MG63 (cell line): Measurements from ENCODE around the gene RC3H1. TPM values are rescaled to one million over a fixed set of nuclear protein-coding genes. Genes with fewer than 3 reads are reported as not detected.
"Not testable (repeated sequence)": the region's sequence is repeated elsewhere in the genome, so short reads cannot be mapped to it uniquely, and the experiment has no call there.

Experiments
- DNase-seq: peaks from one replicate; pipeline ENCODE4 v3.0.0-alpha.2; 2020
- H3K27me3 ChIP-seq: fragments of 250-450 bp; sonication (Bioruptor Pico); 2 replicates; pipeline ENCODE4 v1.5.1; 2020; ENCODE audit warnings: mild to moderate bottlenecking, moderate library complexity
- H3K36me3 ChIP-seq: fragments of 250-450 bp; sonication (Bioruptor Pico); 2 replicates; pipeline ENCODE4 v1.5.1; 2020; ENCODE audit warnings: mild to moderate bottlenecking, moderate library complexity
- H3K4me3 ChIP-seq: fragments of 250-450 bp; sonication (Bioruptor Pico); 2 replicates; pipeline ENCODE4 v1.5.1; 2020; ENCODE audit warnings: mild to moderate bottlenecking, moderate library complexity
- H3K9me3 ChIP-seq: fragments of 250-450 bp; sonication (Bioruptor Pico); 2 replicates; pipeline ENCODE4 v1.5.1; 2020; ENCODE audit warnings: mild to moderate bottlenecking, moderate library complexity
- total RNA-seq: library from RNA; depleted of rRNA; stranded (reverse); fragments of >200 nt; shearing (Covaris generic); gene quantifications from 2 replicates; pipeline ENCODE4 v1.2.3, GENCODE V29; 2014; ENCODE audit warnings: low replicate concordance; rRNA removed

Gene RC3H1
- total RNA-seq: 6.6 and 13.1 TPM in 2 replicates

DNA sequence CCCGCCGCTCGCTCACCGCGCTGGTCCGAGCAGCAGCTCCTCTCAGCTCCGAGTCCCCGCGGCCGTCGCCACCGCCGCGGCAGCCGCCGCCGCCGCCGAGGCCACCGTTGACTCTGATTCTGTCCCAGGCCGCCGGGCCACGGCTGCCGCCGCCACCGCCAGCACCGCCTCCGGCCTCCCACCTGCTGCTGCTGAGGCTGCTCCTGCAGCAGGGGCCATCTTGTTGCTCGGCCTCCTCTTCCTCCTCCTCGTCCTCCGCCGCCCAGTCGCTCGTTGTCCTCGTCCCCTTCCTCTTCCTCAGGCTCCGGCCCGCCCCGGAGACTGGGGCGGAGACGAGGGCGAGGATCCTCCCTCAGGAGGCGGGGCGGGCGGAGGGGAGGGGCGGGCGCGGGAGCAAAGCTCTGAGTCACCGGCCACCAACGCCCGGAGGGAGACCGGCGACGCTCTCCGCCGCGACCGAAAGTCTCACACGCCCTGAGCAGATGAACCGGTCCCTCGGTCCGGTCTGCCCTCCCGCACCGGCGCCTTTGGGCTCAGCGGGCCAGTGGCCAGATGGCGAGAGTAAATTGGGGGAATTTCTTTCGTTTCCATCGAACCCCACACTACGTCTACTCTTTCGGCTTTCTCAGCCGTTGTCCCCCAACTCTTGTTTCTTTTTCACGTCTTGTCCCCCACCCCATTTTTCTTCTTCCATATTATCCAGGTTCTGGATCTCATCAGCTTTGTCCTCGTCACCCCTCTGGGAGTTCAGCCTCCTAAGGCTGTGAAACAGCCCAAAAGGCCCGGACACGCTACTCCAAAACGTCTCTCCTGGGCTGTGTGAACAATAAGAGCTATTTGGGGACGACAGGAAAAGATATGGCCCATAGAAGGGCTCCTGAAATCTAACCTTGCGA, at the start of gene RC3H1:
Gene RC3H1 (minus strand): TSS at position 278 of the 896 bp plus-strand sequence. CDS start 29,372 bp downstream, outside the sequence.
- peaks cover 14% of the 10 kb centered on the region for H3K36me3 ChIP-seq
- H3K4me3 ChIP-seq: peak within 1 kb of the TSS; percentile 92
- no peaks in the 10 kb centered on the region for H3K9me3 ChIP-seq
- DNase-seq: peak; percentile 85
- no peaks in the 10 kb centered on the region for H3K27me3 ChIP-seq

DNA sequence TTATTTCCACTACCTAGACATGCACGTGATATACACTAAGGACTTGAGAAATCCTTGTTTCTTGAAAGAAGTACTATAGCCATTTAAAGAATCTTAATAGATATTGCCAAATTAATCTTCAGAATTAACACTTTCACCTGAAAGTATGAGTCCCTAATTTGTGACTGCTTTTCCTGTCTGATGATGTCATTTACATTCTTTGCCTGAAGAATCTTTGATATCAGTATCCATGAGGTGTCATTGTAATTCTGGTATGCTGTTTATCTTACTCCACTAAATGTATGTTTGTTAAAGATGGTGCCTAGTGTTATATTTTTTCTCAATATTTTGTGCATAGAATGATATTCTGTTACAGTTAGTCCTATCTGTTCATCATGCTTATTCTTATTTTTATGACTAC, 48.5 kb upstream of the RC3H1 start:
- H3K36me3 ChIP-seq: no peaks in the 10 kb centered on the region
- H3K9me3 ChIP-seq: no peaks in the 10 kb centered on the region
- H3K27me3 ChIP-seq: 0 out of 2 replicates have a peak, but pooled peaks cover 2% of the 10 kb centered on the region
- DNase-seq: no peak
- no peak overlapping the region for H3K4me3 ChIP-seq

GRCh38 chr1:174068000-174068399, 45.8 kb upstream of the RC3H1 start:
- no peak for DNase-seq
- no peaks in the 10 kb centered on the region for H3K9me3 ChIP-seq

GRCh38 chr1:174060090-174060489, 37.9 kb upstream of the RC3H1 start:
- no peak overlapping the region for H3K4me3 ChIP-seq
- DNase-seq: no peak
- H3K9me3 ChIP-seq: no peaks in the 10 kb centered on the region
- no peaks in the 10 kb centered on the region for H3K36me3 ChIP-seq
- H3K27me3 ChIP-seq: no peaks in the 10 kb centered on the region

More at GRCh38 chr1:174068000-174068399, 45.8 kb upstream of the RC3H1 start:
- H3K4me3 ChIP-seq: no peak overlapping the region
- H3K27me3 ChIP-seq: 0 out of 2 replicates have a peak, but pooled peaks cover 2% of the 10 kb centered on the region
- H3K36me3 ChIP-seq: no peaks in the 10 kb centered on the region

DNA sequence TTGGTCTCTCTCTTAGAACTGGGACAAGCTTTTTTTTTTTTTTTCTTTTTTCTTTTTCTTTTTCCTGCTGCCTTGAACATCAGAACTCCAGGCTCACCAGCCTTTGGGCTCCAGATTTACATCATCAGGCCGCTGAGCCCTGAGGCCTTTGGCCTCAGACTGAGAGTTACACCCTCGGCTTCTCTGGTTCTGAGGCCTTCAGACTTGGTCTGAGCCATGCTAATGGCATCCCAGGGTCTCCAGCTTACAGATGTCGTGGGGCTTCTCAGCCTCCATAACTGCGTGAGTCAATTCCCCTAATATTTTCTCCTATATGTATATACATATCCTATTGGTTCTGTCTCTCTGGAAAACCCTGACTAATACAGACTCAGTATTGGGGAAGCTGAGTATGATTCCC, 36.5 kb upstream of the RC3H1 start:
- no peaks in the 10 kb centered on the region for H3K36me3 ChIP-seq
- no peak for DNase-seq
- no peaks in the 10 kb centered on the region for H3K9me3 ChIP-seq
- H3K27me3 ChIP-seq: no peaks in the 10 kb centered on the region
- no peak overlapping the region for H3K4me3 ChIP-seq

DNA sequence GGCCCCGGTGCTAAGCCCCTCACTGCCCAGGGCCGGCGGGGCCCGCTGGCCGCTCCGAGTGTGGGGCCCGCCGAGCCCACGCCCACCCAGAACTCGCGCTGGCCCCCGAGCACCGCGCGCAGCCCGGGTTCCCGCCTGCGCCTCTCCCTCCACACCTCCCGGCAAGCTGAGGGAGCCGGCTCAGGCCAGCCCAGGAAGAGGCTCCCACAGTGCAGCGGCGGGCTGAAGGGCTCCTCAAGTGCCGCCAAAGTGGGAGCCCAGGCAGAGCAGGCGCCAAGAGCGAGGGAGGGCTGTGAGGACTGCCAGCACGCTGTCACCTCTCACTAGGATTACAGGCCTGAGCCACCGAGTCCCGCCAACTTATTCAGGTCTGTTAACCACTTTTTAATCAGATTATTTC, 34.5 kb upstream of the RC3H1 start:
- H3K4me3 ChIP-seq, H3K36me3 ChIP-seq, DNase-seq, H3K27me3 ChIP-seq, H3K9me3 ChIP-seq: not testable (repeated sequence)

DNA sequence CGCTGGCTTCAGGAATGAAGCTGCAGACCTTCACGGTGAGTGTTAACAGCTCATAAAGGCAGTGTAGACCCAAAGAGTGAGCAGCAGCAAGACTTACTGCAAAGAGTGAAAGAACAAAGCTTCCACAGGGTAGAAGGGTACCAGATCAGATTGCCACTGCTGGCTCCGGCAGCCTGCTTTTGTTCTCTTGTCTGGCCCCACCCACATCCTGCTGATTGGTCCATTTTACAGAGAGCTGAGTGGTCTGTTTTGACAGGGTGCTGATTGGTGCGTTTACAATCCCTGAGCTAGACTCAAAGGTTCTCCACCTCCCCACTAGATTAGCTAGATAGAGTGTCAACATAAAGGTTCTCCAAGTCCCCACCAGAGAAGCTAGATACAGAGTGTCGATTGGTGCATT, 33.6 kb upstream of the RC3H1 start:
- H3K27me3 ChIP-seq, DNase-seq, H3K9me3 ChIP-seq, H3K36me3 ChIP-seq, H3K4me3 ChIP-seq: not testable (repeated sequence)

DNA sequence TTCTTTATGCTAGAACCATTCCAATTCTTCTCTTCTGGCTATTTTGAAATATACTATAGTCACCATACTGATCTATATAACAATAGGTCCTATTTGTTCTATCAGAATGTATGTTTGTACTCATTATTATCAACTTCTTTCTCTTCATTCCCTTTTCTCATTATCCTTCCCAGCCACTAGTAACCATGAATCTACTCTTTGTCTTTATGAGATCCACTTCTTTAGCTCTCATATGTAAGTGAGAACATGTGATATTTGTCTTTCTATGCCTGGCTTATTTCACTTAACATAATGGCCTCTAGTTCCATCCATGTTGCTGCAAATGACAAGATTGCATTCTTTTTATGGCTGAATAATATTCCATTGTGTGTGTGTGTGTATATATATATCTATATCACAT, 31.7 kb upstream of the RC3H1 start:
- no peak for DNase-seq
- no peaks in the 10 kb centered on the region for H3K9me3 ChIP-seq
- H3K36me3 ChIP-seq: no peaks in the 10 kb centered on the region
- no peak overlapping the region for H3K4me3 ChIP-seq
- no peaks in the 10 kb centered on the region for H3K27me3 ChIP-seq

DNA sequence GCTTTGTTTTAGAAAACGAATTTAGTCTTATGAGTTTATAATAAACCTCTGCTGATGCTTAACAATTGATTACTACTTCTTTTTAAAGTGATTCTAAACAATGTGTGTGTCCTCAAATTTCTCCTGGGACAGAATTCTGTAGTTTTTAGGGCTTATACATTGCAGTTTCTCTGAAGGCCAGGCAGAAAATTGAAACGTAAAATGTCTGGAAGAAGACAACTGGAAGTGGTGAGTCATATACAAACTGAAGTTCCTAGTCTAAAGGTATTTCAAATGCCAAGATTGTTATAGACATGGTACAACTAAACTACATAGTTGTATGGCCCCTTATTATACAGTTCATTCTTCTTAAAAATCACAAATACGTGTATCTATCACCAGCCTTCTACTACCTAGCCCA, 30.5 kb upstream of the RC3H1 start:
- Histone ChIP-seq H3K36me3 (no peaks in the 10 kb centered on the region), H3K4me3 (no peak overlapping the region), H3K9me3 (no peaks in the 10 kb centered on the region), H3K27me3 (no peaks in the 10 kb centered on the region)
- DNase-seq: no peak

DNA sequence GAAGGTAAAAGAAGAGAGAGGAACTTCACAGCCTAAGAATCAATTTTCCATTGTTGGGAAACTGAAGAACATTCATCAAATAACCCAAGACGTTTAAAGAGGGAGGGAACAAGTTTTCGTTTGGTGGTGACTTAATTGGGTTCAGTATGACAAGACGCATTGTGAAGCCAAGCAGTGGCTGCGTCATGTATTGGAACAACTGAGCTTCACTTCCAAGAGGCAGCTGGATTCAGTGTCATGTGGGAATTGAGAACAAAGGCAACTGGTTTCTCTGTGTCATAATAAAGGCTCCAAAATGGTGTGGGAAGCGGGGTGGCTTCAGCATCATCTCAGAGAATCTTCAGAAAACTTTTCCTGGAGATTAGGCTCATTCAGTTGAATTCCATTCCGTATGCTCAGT, 29.8 kb upstream of the RC3H1 start:
- peak; percentile 29 for DNase-seq
- H3K9me3 ChIP-seq: no peaks in the 10 kb centered on the region
- H3K27me3 ChIP-seq: no peaks in the 10 kb centered on the region
- H3K4me3 ChIP-seq: no peak overlapping the region
- no peaks in the 10 kb centered on the region for H3K36me3 ChIP-seq

GRCh38 chr1:174049514-174049913, 27.4 kb upstream of the RC3H1 start:
- no peak overlapping the region for H3K4me3 ChIP-seq
- no peaks in the 10 kb centered on the region for H3K27me3 ChIP-seq
- H3K9me3 ChIP-seq: no peaks in the 10 kb centered on the region
- H3K36me3 ChIP-seq: no peaks in the 10 kb centered on the region
- no peak for DNase-seq

DNA sequence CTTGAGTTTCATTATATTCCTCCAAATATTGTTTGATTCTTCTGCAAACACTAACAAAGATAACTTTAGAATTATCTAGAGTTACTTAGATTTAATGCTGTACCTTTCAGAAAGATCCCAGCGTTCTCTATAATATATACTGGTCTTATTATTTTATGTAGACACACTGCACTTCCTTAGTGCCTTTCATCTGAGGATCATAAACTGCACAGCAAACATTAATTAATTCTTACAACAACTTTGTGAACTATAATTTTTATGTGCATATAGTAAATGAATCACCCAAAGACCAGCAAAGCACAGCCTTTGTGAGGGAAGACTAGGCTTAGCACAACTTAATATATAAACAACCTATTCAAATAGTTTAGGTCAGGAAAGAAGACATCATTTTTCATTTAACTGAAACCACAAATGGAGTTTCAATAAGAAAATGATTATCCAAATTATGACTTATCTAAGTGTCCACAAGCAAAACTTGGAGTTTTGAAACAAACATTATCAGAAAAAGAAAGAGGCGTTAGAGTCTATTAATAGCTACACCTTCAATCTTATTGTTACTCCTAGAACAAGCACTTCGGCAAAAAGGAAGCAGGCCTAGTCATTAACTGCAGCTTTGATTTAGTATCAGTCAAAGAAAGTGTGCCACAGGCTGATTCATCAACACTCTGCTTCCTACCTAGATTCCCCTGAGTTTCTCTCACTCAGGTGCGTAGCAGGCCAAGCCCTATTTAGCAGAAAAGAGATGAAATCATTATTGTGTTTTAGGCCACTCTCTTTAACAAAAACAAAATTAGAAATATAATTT, 22.5 kb upstream of the RC3H1 start:
- no peaks in the 10 kb centered on the region for H3K9me3 ChIP-seq
- no peak for DNase-seq
- H3K27me3 ChIP-seq: no peaks in the 10 kb centered on the region
- no peaks in the 10 kb centered on the region for H3K36me3 ChIP-seq
- H3K4me3 ChIP-seq: no peak overlapping the region

DNA sequence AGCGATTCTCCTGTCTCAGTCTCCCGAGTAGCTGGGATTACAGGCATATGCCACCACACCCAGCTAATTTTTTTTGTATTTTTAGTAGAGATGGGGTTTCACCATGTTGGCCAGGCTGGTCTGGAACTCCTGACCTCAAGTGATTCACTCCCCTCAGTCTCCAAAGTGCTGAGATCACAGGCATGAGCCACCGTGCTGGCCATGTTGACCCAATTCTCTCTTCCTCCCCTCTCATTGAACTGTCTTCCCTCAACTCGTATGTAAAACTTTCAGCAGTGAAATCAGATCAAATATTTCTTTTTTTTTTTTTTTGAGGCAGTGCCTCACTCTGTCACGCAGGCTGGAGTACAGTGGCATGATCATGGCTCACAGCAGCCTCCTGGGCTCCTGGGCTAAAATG, 20.4 kb upstream of the RC3H1 start:
- H3K36me3 ChIP-seq, H3K9me3 ChIP-seq, H3K4me3 ChIP-seq, H3K27me3 ChIP-seq: not testable (repeated sequence)
- DNase-seq: peak; percentile 17

DNA sequence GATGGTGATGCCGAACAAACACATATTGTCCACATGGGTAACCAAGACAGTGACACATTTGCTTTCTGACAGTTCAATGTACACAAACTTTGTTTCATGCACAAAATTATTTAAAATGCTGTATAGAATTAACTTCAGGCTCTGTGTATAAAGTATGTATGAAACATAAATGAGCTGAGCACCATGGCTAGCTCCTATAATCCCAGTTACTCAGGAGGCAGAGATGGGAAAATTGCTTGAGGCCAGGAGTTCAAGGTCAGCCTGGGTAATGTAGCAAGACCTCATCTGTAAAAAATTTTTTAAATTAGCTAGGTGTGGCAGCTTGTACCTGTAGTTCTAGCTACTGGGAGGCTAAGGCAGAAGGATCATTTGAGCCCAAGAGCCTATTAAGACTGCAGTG, 19.2 kb upstream of the RC3H1 start:
- H3K4me3 ChIP-seq: no peak overlapping the region
- no peaks in the 10 kb centered on the region for H3K27me3 ChIP-seq
- no peaks in the 10 kb centered on the region for H3K36me3 ChIP-seq
- no peaks in the 10 kb centered on the region for H3K9me3 ChIP-seq
- DNase-seq: no peak

DNA sequence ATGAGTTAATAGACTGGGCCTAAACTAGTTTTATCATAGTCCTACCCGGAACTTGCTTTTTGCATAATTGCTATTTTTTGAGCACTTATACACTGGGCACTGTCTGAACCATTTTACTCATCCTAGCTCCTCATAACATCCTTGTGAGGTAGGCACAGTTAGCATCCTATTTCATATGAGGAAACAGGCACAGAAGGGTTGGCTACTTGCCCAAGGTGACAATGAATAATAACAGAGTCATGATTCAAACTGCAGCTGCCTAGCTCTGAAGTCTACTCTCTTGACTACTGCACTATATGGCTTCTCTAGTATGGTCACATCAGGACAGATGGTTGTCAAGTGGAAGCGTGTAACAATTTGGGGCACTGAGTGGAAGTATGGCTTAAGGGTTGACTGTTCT, 18.2 kb upstream of the RC3H1 start:
- DNase-seq: peak; percentile 50
- no peaks in the 10 kb centered on the region for H3K9me3 ChIP-seq
- no peaks in the 10 kb centered on the region for H3K27me3 ChIP-seq
- no peaks in the 10 kb centered on the region for H3K36me3 ChIP-seq
- H3K4me3 ChIP-seq: no peak overlapping the region

DNA sequence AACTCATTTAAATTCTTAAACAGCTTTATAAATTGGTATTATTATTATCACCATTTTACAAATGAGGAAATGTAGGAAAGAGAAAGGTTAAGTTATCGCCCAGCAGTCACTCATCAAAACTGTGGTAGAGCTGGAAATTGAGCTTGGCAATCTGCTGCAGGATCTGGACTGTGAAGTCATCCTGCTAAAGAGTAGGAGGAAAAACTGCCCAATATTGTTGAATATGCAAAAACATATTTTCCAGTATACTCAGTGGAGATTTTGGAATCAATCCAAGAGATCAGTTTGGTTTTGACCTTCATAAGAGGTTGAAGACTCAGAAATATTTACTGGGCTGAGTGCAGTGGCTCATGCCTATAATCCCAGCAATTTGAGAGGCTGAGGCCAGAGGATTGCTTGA, 16.9 kb upstream of the RC3H1 start:
- no peaks in the 10 kb centered on the region for H3K27me3 ChIP-seq
- H3K36me3 ChIP-seq: no peaks in the 10 kb centered on the region
- H3K9me3 ChIP-seq: no peaks in the 10 kb centered on the region
- peak; percentile 36 for DNase-seq
- no peak overlapping the region for H3K4me3 ChIP-seq

DNA sequence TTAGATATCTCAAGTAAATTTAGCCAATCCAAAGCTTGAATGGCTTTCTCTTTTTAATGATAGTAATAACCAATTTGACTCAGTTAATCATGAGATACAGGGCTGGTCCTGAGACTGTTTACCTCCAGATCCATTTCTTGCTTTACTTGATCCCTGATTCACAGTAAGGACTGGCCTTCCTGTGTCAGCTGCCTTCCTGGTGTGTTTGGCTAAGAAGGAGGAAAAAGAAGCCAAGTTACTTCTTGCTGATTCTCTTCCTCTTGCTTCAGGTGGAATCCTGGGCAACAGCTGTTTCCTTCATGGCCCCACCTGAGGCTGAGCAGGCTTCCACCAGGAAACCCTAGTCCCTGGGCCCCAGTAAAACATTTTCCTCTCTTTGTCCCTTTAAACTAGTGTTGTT, 14.6 kb upstream of the RC3H1 start:
- DNase-seq: no peak
- H3K9me3 ChIP-seq: no peaks in the 10 kb centered on the region
- no peaks in the 10 kb centered on the region for H3K36me3 ChIP-seq

More for the DNA sequence above, 14.6 kb upstream of the RC3H1 start:
- Histone ChIP-seq H3K4me3 (no peak overlapping the region), H3K27me3 (no peaks in the 10 kb centered on the region)
